Measurements from ENCODE around the gene ANKH.
"Not testable (repeated sequence)": the region's sequence is repeated elsewhere in the genome, so short reads cannot be mapped to it uniquely, and the experiment has no call there.

ANKH gene

DNA sequence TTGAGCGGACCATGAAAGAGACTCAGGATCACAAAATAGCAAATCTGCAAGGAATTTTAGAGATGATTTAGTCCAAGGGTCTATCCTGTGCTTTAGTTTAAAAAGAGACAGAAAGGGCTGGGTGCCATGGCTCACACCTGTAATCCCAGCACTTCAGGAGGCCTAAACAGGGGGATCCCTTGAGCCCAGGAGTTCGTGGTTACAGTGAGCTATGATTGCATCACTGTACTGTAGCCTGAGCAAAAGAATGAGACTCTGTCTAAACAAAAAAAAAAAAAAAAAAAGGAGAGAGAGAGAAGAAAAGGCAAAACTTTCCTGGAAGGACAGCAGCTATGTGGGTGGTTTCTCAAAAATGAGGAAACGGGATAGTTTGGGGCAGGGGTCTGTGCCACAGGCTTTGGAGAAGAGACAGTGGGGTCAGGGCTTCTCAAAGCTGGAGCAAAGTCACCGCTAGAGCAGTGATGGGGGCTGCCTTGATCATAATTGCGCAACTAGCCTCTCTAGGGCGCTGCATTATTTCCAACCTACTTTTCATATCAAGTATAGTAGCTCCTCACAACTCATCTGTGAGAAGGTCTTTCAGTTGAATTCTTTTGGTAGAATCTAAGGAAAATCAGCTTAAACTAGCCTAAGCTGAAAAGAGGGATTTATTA lies 8.5 kb upstream of the ANKH start:
- no peak for TF ChIP-seq CTCF (IDR thresholded peaks at IDR 0.05; ENCODE audit: control insufficient read depth, insufficient read depth, low read depth, low read length, missing control alignments)
- DNase-seq (ENCODE audit: low read depth) = no peak
- no peak overlapping the region for H3K4me3 ChIP-seq (ENCODE audit: control insufficient read depth, low read depth, low read length)

DNA sequence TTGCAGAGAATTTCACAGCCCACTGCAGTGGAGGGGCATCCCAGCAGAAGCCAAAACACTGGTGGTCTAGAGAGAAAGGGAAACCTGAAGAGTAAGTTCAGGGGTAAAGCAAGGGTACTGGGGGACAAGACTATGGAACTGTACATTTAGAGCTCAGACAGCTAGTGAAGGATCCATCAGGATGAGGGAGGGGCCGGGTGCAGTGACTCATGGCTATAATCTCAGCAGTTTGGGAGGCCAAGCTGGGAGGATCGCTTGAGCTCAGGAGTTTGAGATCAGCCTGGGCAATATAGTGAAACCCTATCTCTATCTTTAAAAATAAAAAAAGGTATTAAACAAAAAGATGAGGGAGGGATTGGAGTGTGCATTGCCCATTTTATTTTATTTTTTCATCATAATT lies 7.8 kb upstream of the ANKH start:
- no peak for TF ChIP-seq CTCF (IDR thresholded peaks at IDR 0.05; ENCODE audit: control insufficient read depth, insufficient read depth, low read depth, low read length, missing control alignments)
- no peak for DNase-seq (ENCODE audit: low read depth)

DNA sequence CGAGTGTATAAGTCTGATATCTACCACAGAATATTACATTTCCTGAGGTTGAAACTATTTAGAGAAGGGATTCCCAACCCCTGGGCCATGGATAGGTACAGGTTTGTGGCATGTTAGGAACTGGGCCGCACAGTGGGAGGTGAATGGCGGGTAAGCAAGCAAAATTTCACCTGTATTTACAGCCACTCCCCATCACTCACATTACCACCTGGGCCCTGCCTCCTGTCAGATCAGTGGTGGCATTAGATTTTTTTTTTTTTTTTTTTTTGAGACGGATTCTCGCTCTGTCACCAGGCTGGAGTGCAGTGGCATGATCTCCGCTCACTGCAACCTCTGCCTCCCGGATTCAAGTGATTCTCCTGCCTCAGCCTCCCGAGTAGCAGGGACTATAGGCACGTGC lies 6.6 kb upstream of the ANKH start:
- not testable (repeated sequence) for DNase-seq (ENCODE audit: low read depth); H3K4me3 ChIP-seq (ENCODE audit: control insufficient read depth, low read depth, low read length)

More for the DNA sequence above, 7.8 kb upstream of the ANKH start:
- no peak overlapping the region for H3K4me3 ChIP-seq (ENCODE audit: control insufficient read depth, low read depth, low read length)

- no peak overlapping the region for H3K4me3 ChIP-seq (ENCODE audit: control insufficient read depth, low read depth, low read length)
- no peak for DNase-seq (ENCODE audit: low read depth)
- TF ChIP-seq CTCF (IDR thresholded peaks at IDR 0.05; ENCODE audit: control insufficient read depth, insufficient read depth, low read depth, low read length, missing control alignments) = no peak
Observed at GRCh38 chr5:14876095-14876494, 4.5 kb upstream of the ANKH start.

DNA sequence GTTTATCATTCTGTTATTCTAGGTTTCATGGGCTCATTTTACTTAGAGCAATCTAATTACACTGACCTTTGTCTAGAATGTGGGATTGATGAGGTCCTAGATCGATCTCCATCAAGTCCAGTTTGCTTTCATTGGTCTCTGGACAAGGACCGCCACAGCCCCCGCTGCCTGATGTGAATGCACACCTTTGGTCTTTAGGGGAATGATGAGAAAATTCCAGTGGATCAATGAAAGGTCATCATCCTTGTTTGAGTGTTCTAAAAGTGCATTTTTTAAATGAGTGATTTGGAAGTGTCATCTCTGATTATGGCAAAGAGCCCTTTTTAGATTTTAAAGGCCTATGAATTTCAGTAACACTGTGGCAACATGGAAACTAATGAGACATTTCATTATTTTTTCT lies 2.2 kb upstream of the ANKH start:
- no peak for DNase-seq (ENCODE audit: low read depth)
- no peak for TF ChIP-seq CTCF (IDR thresholded peaks at IDR 0.05; ENCODE audit: control insufficient read depth, insufficient read depth, low read depth, low read length, missing control alignments)
- no peak overlapping the region for H3K4me3 ChIP-seq (ENCODE audit: control insufficient read depth, low read depth, low read length)

DNA sequence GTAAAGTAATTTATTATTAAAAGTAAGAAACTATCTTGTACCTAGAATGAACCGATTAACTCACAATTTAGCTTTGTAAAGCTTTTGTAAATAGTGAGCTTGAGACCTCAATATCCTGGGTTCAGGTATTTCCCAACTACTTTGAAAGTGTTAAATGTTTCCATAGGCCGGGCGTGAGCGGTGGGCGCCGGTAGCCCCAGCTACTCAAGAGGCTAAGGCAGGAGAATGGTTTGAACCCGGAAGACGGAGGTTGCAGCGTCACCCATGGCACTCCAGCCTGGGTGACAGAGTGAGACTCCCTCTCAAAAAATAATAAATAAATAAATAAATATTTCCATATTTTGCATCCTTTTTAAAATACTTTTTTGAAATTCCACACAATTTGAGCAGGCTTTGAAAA lies 1.5 kb upstream of the ANKH start:
- no peak for TF ChIP-seq CTCF (IDR thresholded peaks at IDR 0.05; ENCODE audit: control insufficient read depth, insufficient read depth, low read depth, low read length, missing control alignments)
- no peak overlapping the region for H3K4me3 ChIP-seq (ENCODE audit: control insufficient read depth, low read depth, low read length)
- DNase-seq (ENCODE audit: low read depth) = no peak

GRCh38 chr5:14872070-14872989 lies 752 bp upstream of the ANKH start:
- no peak for DNase-seq (ENCODE audit: low read depth)
- peak overlapping the region; percentile 65 for H3K4me3 ChIP-seq (ENCODE audit: control insufficient read depth, low read depth, low read length)
- TF ChIP-seq CTCF (IDR thresholded peaks at IDR 0.05; ENCODE audit: control insufficient read depth, insufficient read depth, low read depth, low read length, missing control alignments) = peak; percentile 7
